Adrenal gland (tissue), 12 donors: ENCODE data around the gene HNRNPU. TPM values are rescaled to one million over a fixed set of nuclear protein-coding genes. Genes with fewer than 3 reads are reported as not detected.
A peak's percentile ranks its signal among the peaks of the same experiment; 100 is the strongest.

ENCODE experiments used
- DNase-seq, 7 donors: peaks; one replicate each; pipeline ENCODE4 v3.0.0-alpha.2; 2019 to 2020
- H3K27ac ChIP-seq, 5 donors: fragments of 200-600 bp; sonication (generic) in 4 of 5; 1 replicate in 3 of 5; 2 replicates in 2 of 5; pipeline versions ENCODE4 v1.5.1 to v1.8.0; 2016 to 2020; ENCODE audit warnings: mild to moderate bottlenecking in 1 of 5
- H3K27me3 ChIP-seq: fragments of 200-600 bp; 2 replicates; pipeline ENCODE4 v1.8.0; 2021
- H3K36me3 ChIP-seq, 2 donors: fragments of 200-600 bp; replicated peaks in 1 of 2; 1 replicate in 1 of 2; 2 replicates in 1 of 2; pipeline versions ENCODE4 v1.5.1 to v1.8.0; 2018 to 2022
- H3K4me1 ChIP-seq, 2 donors: fragments of 200-600 bp; replicated peaks in 1 of 2; 1 replicate in 1 of 2; 2 replicates in 1 of 2; pipeline versions ENCODE4 v1.5.1 to v1.8.0; 2018 to 2021
- H3K4me3 ChIP-seq, 4 donors: fragments of 200-600 bp; sonication (generic) in 3 of 4; one replicate each; pipeline ENCODE4 v1.5.1; 2016 to 2018
- H3K9me3 ChIP-seq, 3 donors: fragments of 200-600 bp; sonication (generic) in 1 of 3; replicated peaks in 1 of 3; 1 replicate in 2 of 3; 2 replicates in 1 of 3; pipeline versions ENCODE4 v1.5.1 to v1.8.0; 2016 to 2021
- CTCF ChIP-seq, 6 experiments: fragments of 450-650 bp in 4 of 6; fragments of 200-600 bp in 2 of 6; sonication (generic) in 1 of 6; IDR thresholded peaks; 1 replicate in 5 of 6; 2 replicates in 1 of 6; pipeline versions ENCODE4 v1.5.1 to v1.8.0; 2016 to 2021; ENCODE audit warnings: antibody characterized with exemption in 6 of 6, mild to moderate bottlenecking in 2 of 6, moderate library complexity in 1 of 6
- POLR2A ChIP-seq, 2 donors: fragments of 450-650 bp; IDR thresholded peaks; one replicate each; pipeline ENCODE4 v1.6.1; 2017; ENCODE audit warnings: antibody characterized with exemption in 2 of 2, mild to moderate bottlenecking in 2 of 2, moderate library complexity in 1 of 2
- WGBS, 4 donors: extraction: QIAGEN DNeasy Blood & Tissue Kit in 2 of 4; methylation state at CpG; one replicate each; pipeline versions ENCODE4 v1.1.5 to v1.1.7; 2013 to 2017; 5-methylcytosine and 5-hydroxymethylcytosine counted together
- intact Hi-C, 2 donors: fragments of 100-400 bp; cut with DNase I; formaldehyde crosslinking; loops; one replicate each; pipeline versions ENCODE4 v1.14.1 to v1.15.0; 2022 to 2023
- polyA plus RNA-seq, 3 donors: library from polyadenylated mRNA; stranded (reverse); fragments of 200-250 nt in 2 of 3; fragments of 350-450 nt in 1 of 3; fragmentation: Illumina TruSeq in 1 of 3; extraction: RNeasy Lipid Tissue Mini Kit (QIAGEN cat#74804) in 1 of 3; gene quantifications; one replicate each; pipeline ENCODE4 v1.2.3, GENCODE V29; 2013 to 2014
- total RNA-seq, 9 donors: library from RNA; depleted of rRNA in 4 of 9; stranded (reverse); fragments of >200 nt in 4 of 9; fragments of 120-200 nt in 1 of 9; fragmentation: NEBNext Ultra II Directional in 1 of 9; extraction: Animal tissue kit (Norgen Biotek cat#: 25700) in 1 of 9; gene quantifications; one replicate each; pipeline versions ENCODE4 v1.1.0 to v1.2.4, GENCODE V29; 2013 to 2023
- donor health status: healthy with polysubstance abuse.
- donor health status: Bipolar disorder and iron deficiency.
- donor health status: DM: yes; HTN: yes; CAD: no.
- donor health status: DM: no; HTN: no; CAD: no.
- donor health status: DM: no; HTN: no; CAD: no.
- donor health status: DM: yes; HTN: yes; CAD: no.

Gene HNRNPU
- total and polyA plus RNA-seq, 12 donors: 141 to 397 (median 253) TPM

GRCh38 chr1:244860078-244860477 is 4.3 kb downstream of the HNRNPU start:
- DNase-seq: no peak
- WGBS, 4 donors: 42 to 56% (median 51%) methylated on average over 9 of the region's 9 CpGs
- Histone ChIP-seq H3K27me3 (no peaks in the 10 kb centered on the region), H3K4me1 (peaks cover 22 to 65% of the 10 kb centered on the region in 2 donors), H3K4me3 (peak overlapping the region in 1 of 4 donors; percentile 72), H3K36me3 (peaks cover 0 to 63% of the 10 kb centered on the region in 2 donors), H3K9me3 (no peaks in the 10 kb centered on the region), H3K27ac (peak overlapping the region in 1 of 5 donors; percentile 43)
- TF ChIP-seq POLR2A (IDR thresholded peaks at IDR 0.05) (no peak), CTCF (IDR thresholded peaks at IDR 0.05) (no peak)
- intact Hi-C loops: loop anchor here (10.0 kb wide), 2 partner anchors 115 to 185 kb away; no protein-coding TSS in a partner anchor

- intact Hi-C loops: no loop called here
- Histone ChIP-seq H3K36me3 (peaks cover 0 to 80% of the 10 kb centered on the region in 2 donors), H3K27me3 (no peaks in the 10 kb centered on the region), H3K4me3 (no peak overlapping the region), H3K27ac (no peak overlapping the region), H3K4me1 (peaks cover 22 to 78% of the 10 kb centered on the region in 2 donors), H3K9me3 (no peaks in the 10 kb centered on the region)
- TF ChIP-seq CTCF (IDR thresholded peaks at IDR 0.05): no peak
- no peak for TF ChIP-seq POLR2A (IDR thresholded peaks at IDR 0.05)
- no peak for DNase-seq
- 43 to 60% (median 46%) methylated on average over 1 of the region's 1 CpG for WGBS, 4 donors
Observed at GRCh38 chr1:244858357-244858756, 6.0 kb downstream of the HNRNPU start.

GRCh38 chr1:244857761-244858160 is 6.6 kb downstream of the HNRNPU start:
- no peak for DNase-seq
- WGBS, 4 donors: 54 to 69% (median 61%) methylated on average over 3 of the region's 3 CpGs
- H3K36me3 ChIP-seq: peaks cover 0 to 86% of the 10 kb centered on the region in 2 donors
- no peaks in the 10 kb centered on the region for H3K9me3 ChIP-seq
- no peak overlapping the region for H3K4me3 ChIP-seq
- no peak for TF ChIP-seq CTCF (IDR thresholded peaks at IDR 0.05)
- TF ChIP-seq POLR2A (IDR thresholded peaks at IDR 0.05): no peak
- intact Hi-C loops: no loop called here
- H3K4me1 ChIP-seq: peaks cover 22 to 84% of the 10 kb centered on the region in 2 donors
- H3K27ac ChIP-seq: peak overlapping the region in 1 of 5 donors; percentile 3
- no peaks in the 10 kb centered on the region for H3K27me3 ChIP-seq

- Histone ChIP-seq H3K4me3 (no peak overlapping the region), H3K9me3 (no peaks in the 10 kb centered on the region), H3K36me3 (peaks cover 0 to 80% of the 10 kb centered on the region in 2 donors), H3K27me3 (no peaks in the 10 kb centered on the region), H3K4me1 (peaks cover 13 to 91% of the 10 kb centered on the region in 2 donors), H3K27ac (peak overlapping the region in 2 of 5 donors; percentile 0 to 15)
- DNase-seq: no peak
- TF ChIP-seq CTCF (IDR thresholded peaks at IDR 0.05) (no peak), POLR2A (IDR thresholded peaks at IDR 0.05) (no peak)
- WGBS, 4 donors: 54 to 68% (median 58%) methylated on average over 7 of the region's 7 CpGs
- intact Hi-C loops: no loop called here
Observed at GRCh38 chr1:244854865-244855578, 9.3 kb downstream of the HNRNPU start.
